ACHN (cell line): ENCODE results near the gene C3orf62.
"Not testable (repeated sequence)": the region's sequence is repeated elsewhere in the genome, so short reads cannot be mapped to it uniquely, and the experiment has no call there.

Experiments used
- DNase-seq: peaks from one replicate; pipeline ENCODE4 v3.0.0-alpha.2; 2015
- in situ Hi-C: cut with HindIII; loops from 2 replicates; pipeline ENCODE4 v1.10.0; 2017; ENCODE audit warnings: low sequenced_read_pairs, low pct_ligation_motif_present, low pct_unique_long_range_greater_than_20kb

Gene C3orf62

GRCh38 chr3:49271047-49271446, 6.0 kb downstream of the C3orf62 start:
- in situ Hi-C loops = no loop called here
- DNase-seq = no peak

- in situ Hi-C loops = no loop called here
- no peak for DNase-seq
Observed at GRCh38 chr3:49270156-49270500, 6.9 kb downstream of the C3orf62 start.

- in situ Hi-C loops = no loop called here
- no peak for DNase-seq
Observed at GRCh38 chr3:49269443-49270155, 7.4 kb downstream of the C3orf62 start.

GRCh38 chr3:49266410-49267095, 10.5 kb downstream of the C3orf62 start:
- in situ Hi-C loops = no loop called here
- no peak for DNase-seq

- in situ Hi-C loops = no loop called here
- no peak for DNase-seq
Observed at GRCh38 chr3:49265661-49266386, 11.2 kb downstream of the C3orf62 start.

GRCh38 chr3:49263159-49263889, 13.7 kb downstream of the C3orf62 start:
- in situ Hi-C loops = no loop called here
- no peak for DNase-seq

GRCh38 chr3:49260806-49261324, 16.2 kb downstream of the C3orf62 start:
- no peak for DNase-seq
- in situ Hi-C loops = no loop called here

GRCh38 chr3:49257187-49257586, 19.8 kb downstream of the C3orf62 start:
- in situ Hi-C loops = no loop called here
- no peak for DNase-seq

GRCh38 chr3:49255718-49256511, 21.1 kb downstream of the C3orf62 start:
- in situ Hi-C loops = no loop called here
- no peak for DNase-seq

GRCh38 chr3:49255112-49255511, 21.9 kb downstream of the C3orf62 start:
- in situ Hi-C loops = no loop called here
- DNase-seq = no peak

GRCh38 chr3:49253512-49253911, 23.5 kb downstream of the C3orf62 start:
- in situ Hi-C loops = no loop called here
- DNase-seq = no peak

GRCh38 chr3:49248840-49249227, 28.2 kb downstream of the C3orf62 start:
- DNase-seq = no peak

GRCh38 chr3:49244581-49245205, 32.3 kb downstream of the C3orf62 start:
- no peak for DNase-seq
- in situ Hi-C loops = no loop called here

More at GRCh38 chr3:49248840-49249227, 28.2 kb downstream of the C3orf62 start:
- in situ Hi-C loops = no loop called here

GRCh38 chr3:49240091-49240490, 36.9 kb downstream of the C3orf62 start:
- in situ Hi-C loops, DNase-seq: not testable (repeated sequence)

GRCh38 chr3:49238274-49239127, 38.5 kb downstream of the C3orf62 start:
- in situ Hi-C loops = no loop called here
- DNase-seq = no peak

GRCh38 chr3:49237344-49237743, 39.7 kb downstream of the C3orf62 start:
- in situ Hi-C loops = no loop called here

GRCh38 chr3:49236226-49236625, 40.8 kb downstream of the C3orf62 start:
- in situ Hi-C loops = no loop called here
- DNase-seq = no peak

More at GRCh38 chr3:49237344-49237743, 39.7 kb downstream of the C3orf62 start:
- DNase-seq = no peak
